Measurements from ENCODE around the gene ELOA2.
"Not testable (repeated sequence)": the region's sequence is repeated elsewhere in the genome, so short reads cannot be mapped to it uniquely, and the experiment has no call there.

Gene ELOA2

DNA sequence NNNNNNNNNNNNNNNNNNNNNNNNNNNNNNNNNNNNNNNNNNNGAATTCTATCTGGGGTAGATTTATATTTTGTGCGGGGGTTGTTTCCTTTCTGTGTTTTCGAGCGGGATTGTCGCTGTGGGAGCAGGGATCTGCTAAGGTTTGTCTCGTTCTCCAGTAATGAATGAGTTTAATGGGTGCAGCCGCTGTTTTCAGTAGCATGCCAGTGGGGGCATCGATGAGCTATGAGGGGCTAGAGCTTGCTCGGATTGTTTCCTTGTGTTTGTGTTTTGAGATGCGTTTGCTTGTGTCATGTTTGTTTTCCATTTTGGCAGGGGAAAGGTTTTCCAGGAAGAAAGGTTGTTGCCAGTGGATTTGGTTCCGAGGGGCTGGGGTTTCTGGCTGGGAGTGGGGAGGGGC, 15.6 kb downstream of the ELOA2 start:
- not testable (repeated sequence) for DNase-seq
